ENCODE data around the gene MYBBP1A. TPM values are rescaled to one million over a fixed set of nuclear protein-coding genes. Genes with fewer than 3 reads are reported as not detected.

The MYBBP1A gene
- total and polyA plus RNA-seq, 2 of the 13 experiments (the other 11 are each of a cell fraction or from before 2014, with no cell fraction given): 18.6 to 54.8 TPM

GRCh38 chr17:4565209-4566141 lies 10.3 kb upstream of the MYBBP1A start (continued):
- TF ChIP-seq, protein P1, sequence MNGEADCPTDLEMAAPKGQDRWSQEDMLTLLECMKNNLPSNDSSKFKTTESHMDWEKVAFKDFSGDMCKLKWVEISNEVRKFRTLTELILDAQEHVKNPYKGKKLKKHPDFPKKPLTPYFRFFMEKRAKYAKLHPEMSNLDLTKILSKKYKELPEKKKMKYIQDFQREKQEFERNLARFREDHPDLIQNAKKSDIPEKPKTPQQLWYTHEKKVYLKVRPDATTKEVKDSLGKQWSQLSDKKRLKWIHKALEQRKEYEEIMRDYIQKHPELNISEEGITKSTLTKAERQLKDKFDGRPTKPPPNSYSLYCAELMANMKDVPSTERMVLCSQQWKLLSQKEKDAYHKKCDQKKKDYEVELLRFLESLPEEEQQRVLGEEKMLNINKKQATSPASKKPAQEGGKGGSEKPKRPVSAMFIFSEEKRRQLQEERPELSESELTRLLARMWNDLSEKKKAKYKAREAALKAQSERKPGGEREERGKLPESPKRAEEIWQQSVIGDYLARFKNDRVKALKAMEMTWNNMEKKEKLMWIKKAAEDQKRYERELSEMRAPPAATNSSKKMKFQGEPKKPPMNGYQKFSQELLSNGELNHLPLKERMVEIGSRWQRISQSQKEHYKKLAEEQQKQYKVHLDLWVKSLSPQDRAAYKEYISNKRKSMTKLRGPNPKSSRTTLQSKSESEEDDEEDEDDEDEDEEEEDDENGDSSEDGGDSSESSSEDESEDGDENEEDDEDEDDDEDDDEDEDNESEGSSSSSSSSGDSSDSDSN (CRISPR knock-in tag; IDR thresholded peaks at IDR 0.05): peak; percentile 30; the same call in 1 of the 2 replicates
- TF ChIP-seq TRIM24 (CRISPR knock-in tag; IDR thresholded peaks at IDR 0.05) (no peak), ETV6 (CRISPR knock-in tag; conservative IDR thresholded peaks at IDR 0.05) (no peak), FOXO1 (CRISPR knock-in tag; IDR thresholded peaks at IDR 0.05) (no peak; the same call in 1 of the 2 replicates), AKNA (CRISPR knock-in tag; IDR thresholded peaks at IDR 0.05; ENCODE audit: borderline replicate concordance) (no peak), RXRB (CRISPR knock-in tag; IDR thresholded peaks at IDR 0.05; ENCODE audit: borderline replicate concordance) (0 out of 2 replicates have a peak, but pooled peaks have one; percentile 19), REXO4 (CRISPR knock-in tag; IDR thresholded peaks at IDR 0.05; ENCODE audit: borderline replicate concordance) (no peak), ZNF207 (IDR thresholded peaks at IDR 0.05; ENCODE audit: borderline replicate concordance) (no peak), ZFP90 (CRISPR knock-in tag; IDR thresholded peaks at IDR 0.05; ENCODE audit: borderline replicate concordance) (no peak), WIZ (CRISPR knock-in tag; IDR thresholded peaks at IDR 0.05) (no peak), ZNF652 (CRISPR knock-in tag; IDR thresholded peaks at IDR 0.05; ENCODE audit: borderline replicate concordance, low read depth) (no peak), ZBTB1 (CRISPR knock-in tag; IDR thresholded peaks at IDR 0.05; ENCODE audit: borderline replicate concordance) (no peak), ZNF879 (CRISPR knock-in tag; IDR thresholded peaks at IDR 0.05) (0 out of 2 replicates have a peak, but pooled peaks have one; percentile 49), NR2F2 (IDR thresholded peaks at IDR 0.05; ENCODE audit: borderline replicate concordance, low read depth) (no peak), TOE1 (CRISPR knock-in tag; IDR thresholded peaks at IDR 0.05) (no peak), ISL2 (CRISPR knock-in tag; IDR thresholded peaks at IDR 0.05) (no peak), STAG1 (CRISPR knock-in tag; IDR thresholded peaks at IDR 0.05) (peak; percentile 64)
- TF ChIP-seq, protein P2, sequence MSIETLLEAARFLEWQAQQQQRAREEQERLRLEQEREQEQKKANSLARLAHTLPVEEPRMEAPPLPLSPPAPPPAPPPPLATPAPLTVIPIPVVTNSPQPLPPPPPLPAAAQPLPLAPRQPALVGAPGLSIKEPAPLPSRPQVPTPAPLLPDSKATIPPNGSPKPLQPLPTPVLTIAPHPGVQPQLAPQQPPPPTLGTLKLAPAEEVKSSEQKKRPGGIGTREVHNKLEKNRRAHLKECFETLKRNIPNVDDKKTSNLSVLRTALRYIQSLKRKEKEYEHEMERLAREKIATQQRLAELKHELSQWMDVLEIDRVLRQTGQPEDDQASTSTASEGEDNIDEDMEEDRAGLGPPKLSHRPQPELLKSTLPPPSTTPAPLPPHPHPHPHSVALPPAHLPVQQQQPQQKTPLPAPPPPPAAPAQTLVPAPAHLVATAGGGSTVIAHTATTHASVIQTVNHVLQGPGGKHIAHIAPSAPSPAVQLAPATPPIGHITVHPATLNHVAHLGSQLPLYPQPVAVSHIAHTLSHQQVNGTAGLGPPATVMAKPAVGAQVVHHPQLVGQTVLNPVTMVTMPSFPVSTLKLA (IDR thresholded peaks at IDR 0.05): no peak; the same call in 1 of the 2 replicates
- TF ChIP-seq, protein P3, sequence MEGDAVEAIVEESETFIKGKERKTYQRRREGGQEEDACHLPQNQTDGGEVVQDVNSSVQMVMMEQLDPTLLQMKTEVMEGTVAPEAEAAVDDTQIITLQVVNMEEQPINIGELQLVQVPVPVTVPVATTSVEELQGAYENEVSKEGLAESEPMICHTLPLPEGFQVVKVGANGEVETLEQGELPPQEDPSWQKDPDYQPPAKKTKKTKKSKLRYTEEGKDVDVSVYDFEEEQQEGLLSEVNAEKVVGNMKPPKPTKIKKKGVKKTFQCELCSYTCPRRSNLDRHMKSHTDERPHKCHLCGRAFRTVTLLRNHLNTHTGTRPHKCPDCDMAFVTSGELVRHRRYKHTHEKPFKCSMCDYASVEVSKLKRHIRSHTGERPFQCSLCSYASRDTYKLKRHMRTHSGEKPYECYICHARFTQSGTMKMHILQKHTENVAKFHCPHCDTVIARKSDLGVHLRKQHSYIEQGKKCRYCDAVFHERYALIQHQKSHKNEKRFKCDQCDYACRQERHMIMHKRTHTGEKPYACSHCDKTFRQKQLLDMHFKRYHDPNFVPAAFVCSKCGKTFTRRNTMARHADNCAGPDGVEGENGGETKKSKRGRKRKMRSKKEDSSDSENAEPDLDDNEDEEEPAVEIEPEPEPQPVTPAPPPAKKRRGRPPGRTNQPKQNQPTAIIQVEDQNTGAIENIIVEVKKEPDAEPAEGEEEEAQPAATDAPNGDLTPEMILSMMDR (CRISPR knock-in tag; IDR thresholded peaks at IDR 0.05): peak; percentile 87
